Liver (tissue), 9 donors: ENCODE results near the gene CBFA2T2. TPM values are rescaled to one million over a fixed set of nuclear protein-coding genes. Genes with fewer than 3 reads are reported as not detected.

Experiments
- DNase-seq: peaks from one replicate; pipeline ENCODE4 v3.0.0-alpha.2; 2017; ENCODE audit warnings: low spot score
- H3K27ac ChIP-seq, 2 donors: one replicate each; pipeline ENCODE4 v1.7.0; 2013; ENCODE audit warnings: inconsistent platforms in 2 of 2, low read length in 2 of 2, control low read depth in 1 of 2, low read depth in 1 of 2, mild to moderate bottlenecking in 1 of 2
- H3K27me3 ChIP-seq, 4 donors: one replicate each; pipeline versions ENCODE4 v1.6.1 to v1.7.0; 2013; ENCODE audit warnings: low read length in 3 of 4, inconsistent platforms in 1 of 4, mild to moderate bottlenecking in 1 of 4, moderate library complexity in 1 of 4; ENCODE audit not compliant: control insufficient read depth in 4 of 4, insufficient read depth in 4 of 4
- H3K36me3 ChIP-seq, 4 donors: one replicate each; pipeline versions ENCODE4 v1.6.1 to v1.7.0; 2013; ENCODE audit warnings: low read length in 3 of 4, mild to moderate bottlenecking in 3 of 4, low read depth in 1 of 4, moderate library complexity in 1 of 4; ENCODE audit not compliant: control insufficient read depth in 4 of 4, insufficient read depth in 3 of 4
- H3K4me1 ChIP-seq, 4 donors: one replicate each; pipeline versions ENCODE4 v1.6.1 to v1.7.0; 2013; ENCODE audit warnings: low read length in 3 of 4, mild to moderate bottlenecking in 3 of 4, moderate library complexity in 1 of 4; ENCODE audit not compliant: control insufficient read depth in 4 of 4, insufficient read depth in 4 of 4
- H3K4me3 ChIP-seq, 3 donors: one replicate each; pipeline versions ENCODE4 v1.6.1 to v1.7.0; 2013; ENCODE audit warnings: low read length in 3 of 3, control low read depth in 1 of 3, low read depth in 1 of 3, mild to moderate bottlenecking in 1 of 3
- H3K9ac ChIP-seq, 2 donors: one replicate each; pipeline ENCODE4 v1.7.0; 2013; ENCODE audit warnings: low read length in 2 of 2, mild to moderate bottlenecking in 2 of 2, moderate library complexity in 2 of 2, control low read depth in 1 of 2, low read depth in 1 of 2
- H3K9me3 ChIP-seq, 4 donors: one replicate each; pipeline versions ENCODE4 v1.6.1 to v1.7.0; 2013; ENCODE audit warnings: low read length in 3 of 4; ENCODE audit not compliant: control insufficient read depth in 4 of 4
- EGR1 ChIP-seq, 2 donors: IDR thresholded peaks; 2 replicates each; pipeline ENCODE4 v1.6.1; 2016 to 2018; ENCODE audit warnings: antibody characterized with exemption in 2 of 2, low read depth in 2 of 2
- FOXA1 ChIP-seq: IDR thresholded peaks from 2 replicates; pipeline ENCODE4 v1.6.1; 2016; ENCODE audit warnings: antibody characterized with exemption
- FOXA2 ChIP-seq: IDR thresholded peaks from 2 replicates; pipeline ENCODE4 v1.6.1; 2016; ENCODE audit warnings: antibody characterized with exemption
- GABPA ChIP-seq, 2 donors: IDR thresholded peaks in 1 of 2; conservative IDR thresholded peaks in 1 of 2; 2 replicates each; pipeline ENCODE4 v1.6.1; 2016; ENCODE audit warnings: antibody characterized with exemption in 2 of 2, mild to moderate bottlenecking in 1 of 2, moderate library complexity in 1 of 2
- HNF4A ChIP-seq, 2 donors: conservative IDR thresholded peaks; 2 replicates each; pipeline ENCODE4 v1.6.1; 2016; ENCODE audit warnings: antibody characterized with exemption in 2 of 2, mild to moderate bottlenecking in 2 of 2
- HNF4G ChIP-seq: IDR thresholded peaks from 2 replicates; pipeline ENCODE4 v1.6.1; 2016; ENCODE audit warnings: antibody characterized with exemption
- JUND ChIP-seq, 2 donors: IDR thresholded peaks; 2 replicates each; pipeline ENCODE4 v1.6.1; 2016; ENCODE audit warnings: antibody characterized with exemption in 2 of 2
- NR2F2 ChIP-seq: IDR thresholded peaks from 2 replicates; pipeline ENCODE4 v1.6.1; 2016; ENCODE audit warnings: antibody characterized with exemption
- RAD21 ChIP-seq, 2 donors: IDR thresholded peaks; 2 replicates each; pipeline ENCODE4 v1.6.1; 2016; ENCODE audit warnings: antibody characterized with exemption in 2 of 2, mild to moderate bottlenecking in 2 of 2
- RXRA ChIP-seq, 2 donors: IDR thresholded peaks; 2 replicates each; pipeline ENCODE4 v1.6.1; 2017 to 2018; ENCODE audit warnings: antibody characterized with exemption in 2 of 2, mild to moderate bottlenecking in 1 of 2
- SP1 ChIP-seq: IDR thresholded peaks from 2 replicates; pipeline ENCODE4 v1.6.1; 2018; ENCODE audit warnings: antibody characterized with exemption, mild to moderate bottlenecking
- TAF1 ChIP-seq: conservative IDR thresholded peaks from 2 replicates; pipeline ENCODE4 v1.6.1; 2016; ENCODE audit warnings: antibody characterized with exemption, mild to moderate bottlenecking
- YY1 ChIP-seq: IDR thresholded peaks from 2 replicates; pipeline ENCODE4 v1.6.1; 2016; ENCODE audit warnings: antibody characterized with exemption, mild to moderate bottlenecking
- WGBS: extraction: QIAGEN DNeasy Blood & Tissue Kit; methylation state at CpG from one replicate; pipeline ENCODE4 v1.1.7; 2013; 5-methylcytosine and 5-hydroxymethylcytosine counted together
- polyA plus RNA-seq, 2 donors: library from polyadenylated mRNA; stranded (reverse) in 1 of 2; unstranded in 1 of 2; fragments of 200-250 nt in 1 of 2; fragments of >200 nt in 1 of 2; fragmentation: Nextera tagmentation in 1 of 2; extraction: Ambion mirVana in 1 of 2; gene quantifications; one replicate each; pipeline versions ENCODE4 v1.2.1 to v1.2.3, GENCODE V29; 2013 to 2015
- total RNA-seq, 2 donors: library from RNA; depleted of rRNA; stranded (reverse); fragments of >200 nt; gene quantifications; one replicate each; pipeline ENCODE4 v1.2.3, GENCODE V29; 2014
- TF ChIP-seq, protein P1 (sequence below): IDR thresholded peaks from 2 replicates; pipeline ENCODE4 v1.6.1; 2016; ENCODE audit warnings: antibody characterized with exemption
- TF ChIP-seq, protein P2 (sequence below): IDR thresholded peaks from 2 replicates; pipeline ENCODE4 v1.6.1; 2016; ENCODE audit warnings: antibody characterized with exemption, mild to moderate bottlenecking
- TF ChIP-seq, protein P3 (sequence below): IDR thresholded peaks from 2 replicates; pipeline ENCODE4 v1.6.1; 2016; ENCODE audit warnings: antibody characterized with exemption
- TF ChIP-seq, protein P4 (sequence below): fragments of 150-350 bp; IDR thresholded peaks from 2 replicates; pipeline ENCODE4 v1.5.1; 2017; ENCODE audit warnings: improper control_type of control experiment, low read depth, low read length; ENCODE audit not compliant: missing input control
- TF ChIP-seq, protein P5 (sequence below): IDR thresholded peaks from 2 replicates; pipeline ENCODE4 v1.6.1; 2016; ENCODE audit warnings: antibody characterized with exemption
- donor health status: healthy.
- donor health status: healthy.
- donor health status: healthy.
- donor health status: healthy.
- donor health status: healthy.

CBFA2T2 gene
- total and polyA plus RNA-seq, 4 donors = 2.0 to 5.5 (median 5.3) TPM

DNA sequence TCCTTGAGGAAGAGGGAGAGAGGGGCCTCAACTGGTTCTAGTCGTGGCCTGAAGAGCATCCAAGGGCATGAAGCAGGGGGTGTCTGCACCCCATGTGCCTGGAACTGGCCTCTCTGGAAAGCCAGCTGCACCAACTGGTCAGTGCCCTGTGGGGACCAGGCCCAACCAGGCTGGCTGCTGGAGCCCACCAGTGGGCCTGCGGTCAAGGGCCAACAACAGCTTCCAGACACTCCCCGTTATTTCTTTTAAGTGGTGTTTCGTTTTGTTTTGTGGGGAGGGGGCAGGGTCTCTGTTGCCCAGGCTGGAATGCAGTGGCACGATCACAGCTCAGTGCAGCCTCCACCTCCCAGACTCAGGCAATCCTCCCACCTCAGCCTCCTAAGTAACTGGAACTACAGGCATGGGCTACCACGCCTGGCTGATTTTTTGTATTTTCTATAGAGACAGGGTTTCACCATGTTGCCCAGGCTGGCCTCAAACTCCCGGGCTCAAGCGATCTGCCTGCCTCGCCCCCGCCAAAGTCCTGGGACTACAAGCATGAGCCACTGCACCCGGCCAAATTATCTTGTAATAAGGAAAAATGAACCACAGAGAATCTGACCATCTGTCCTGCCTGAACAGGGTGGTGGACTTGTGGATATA lies 160.3 kb downstream of the CBFA2T2 start:
- DNase-seq = no peak
- no peak overlapping the region for H3K4me3 ChIP-seq
- 89% methylated on average over 11 of the region's 11 CpGs for WGBS
- peaks cover 0 to 4% (median 2%) of the 10 kb centered on the region in 4 donors for H3K36me3 ChIP-seq
- no peak overlapping the region for H3K27ac ChIP-seq
- H3K9ac ChIP-seq = no peak overlapping the region
- TF ChIP-seq SP1 (no peak), FOXA2 (no peak), HNF4G (no peak), RXRA (IDR thresholded peaks at IDR 0.05) (no peak), GABPA (IDR thresholded peaks at IDR 0.05 in 1 of 2, conservative IDR thresholded peaks at IDR 0.05 in 1 of 2) (no peak), NR2F2 (no peak), RAD21 (IDR thresholded peaks at IDR 0.05) (no peak), FOXA1 (no peak), EGR1 (IDR thresholded peaks at IDR 0.05; ENCODE audit: low read depth in 2 of 2) (no peak), HNF4A (conservative IDR thresholded peaks at IDR 0.05) (no peak), YY1 (no peak), JUND (IDR thresholded peaks at IDR 0.05) (no peak), TAF1 (no peak)
- TF ChIP-seq, protein P1, sequence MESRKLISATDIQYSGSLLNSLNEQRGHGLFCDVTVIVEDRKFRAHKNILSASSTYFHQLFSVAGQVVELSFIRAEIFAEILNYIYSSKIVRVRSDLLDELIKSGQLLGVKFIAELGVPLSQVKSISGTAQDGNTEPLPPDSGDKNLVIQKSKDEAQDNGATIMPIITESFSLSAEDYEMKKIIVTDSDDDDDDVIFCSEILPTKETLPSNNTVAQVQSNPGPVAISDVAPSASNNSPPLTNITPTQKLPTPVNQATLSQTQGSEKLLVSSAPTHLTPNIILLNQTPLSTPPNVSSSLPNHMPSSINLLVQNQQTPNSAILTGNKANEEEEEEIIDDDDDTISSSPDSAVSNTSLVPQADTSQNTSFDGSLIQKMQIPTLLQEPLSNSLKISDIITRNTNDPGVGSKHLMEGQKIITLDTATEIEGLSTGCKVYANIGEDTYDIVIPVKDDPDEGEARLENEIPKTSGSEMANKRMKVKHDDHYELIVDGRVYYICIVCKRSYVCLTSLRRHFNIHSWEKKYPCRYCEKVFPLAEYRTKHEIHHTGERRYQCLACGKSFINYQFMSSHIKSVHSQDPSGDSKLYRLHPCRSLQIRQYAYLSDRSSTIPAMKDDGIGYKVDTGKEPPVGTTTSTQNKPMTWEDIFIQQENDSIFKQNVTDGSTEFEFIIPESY = no peak
- TF ChIP-seq, protein P2, sequence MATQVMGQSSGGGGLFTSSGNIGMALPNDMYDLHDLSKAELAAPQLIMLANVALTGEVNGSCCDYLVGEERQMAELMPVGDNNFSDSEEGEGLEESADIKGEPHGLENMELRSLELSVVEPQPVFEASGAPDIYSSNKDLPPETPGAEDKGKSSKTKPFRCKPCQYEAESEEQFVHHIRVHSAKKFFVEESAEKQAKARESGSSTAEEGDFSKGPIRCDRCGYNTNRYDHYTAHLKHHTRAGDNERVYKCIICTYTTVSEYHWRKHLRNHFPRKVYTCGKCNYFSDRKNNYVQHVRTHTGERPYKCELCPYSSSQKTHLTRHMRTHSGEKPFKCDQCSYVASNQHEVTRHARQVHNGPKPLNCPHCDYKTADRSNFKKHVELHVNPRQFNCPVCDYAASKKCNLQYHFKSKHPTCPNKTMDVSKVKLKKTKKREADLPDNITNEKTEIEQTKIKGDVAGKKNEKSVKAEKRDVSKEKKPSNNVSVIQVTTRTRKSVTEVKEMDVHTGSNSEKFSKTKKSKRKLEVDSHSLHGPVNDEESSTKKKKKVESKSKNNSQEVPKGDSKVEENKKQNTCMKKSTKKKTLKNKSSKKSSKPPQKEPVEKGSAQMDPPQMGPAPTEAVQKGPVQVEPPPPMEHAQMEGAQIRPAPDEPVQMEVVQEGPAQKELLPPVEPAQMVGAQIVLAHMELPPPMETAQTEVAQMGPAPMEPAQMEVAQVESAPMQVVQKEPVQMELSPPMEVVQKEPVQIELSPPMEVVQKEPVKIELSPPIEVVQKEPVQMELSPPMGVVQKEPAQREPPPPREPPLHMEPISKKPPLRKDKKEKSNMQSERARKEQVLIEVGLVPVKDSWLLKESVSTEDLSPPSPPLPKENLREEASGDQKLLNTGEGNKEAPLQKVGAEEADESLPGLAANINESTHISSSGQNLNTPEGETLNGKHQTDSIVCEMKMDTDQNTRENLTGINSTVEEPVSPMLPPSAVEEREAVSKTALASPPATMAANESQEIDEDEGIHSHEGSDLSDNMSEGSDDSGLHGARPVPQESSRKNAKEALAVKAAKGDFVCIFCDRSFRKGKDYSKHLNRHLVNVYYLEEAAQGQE = no peak
- TF ChIP-seq, protein P3, sequence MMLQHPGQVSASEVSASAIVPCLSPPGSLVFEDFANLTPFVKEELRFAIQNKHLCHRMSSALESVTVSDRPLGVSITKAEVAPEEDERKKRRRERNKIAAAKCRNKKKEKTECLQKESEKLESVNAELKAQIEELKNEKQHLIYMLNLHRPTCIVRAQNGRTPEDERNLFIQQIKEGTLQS = no peak
- TF ChIP-seq, protein P4, sequence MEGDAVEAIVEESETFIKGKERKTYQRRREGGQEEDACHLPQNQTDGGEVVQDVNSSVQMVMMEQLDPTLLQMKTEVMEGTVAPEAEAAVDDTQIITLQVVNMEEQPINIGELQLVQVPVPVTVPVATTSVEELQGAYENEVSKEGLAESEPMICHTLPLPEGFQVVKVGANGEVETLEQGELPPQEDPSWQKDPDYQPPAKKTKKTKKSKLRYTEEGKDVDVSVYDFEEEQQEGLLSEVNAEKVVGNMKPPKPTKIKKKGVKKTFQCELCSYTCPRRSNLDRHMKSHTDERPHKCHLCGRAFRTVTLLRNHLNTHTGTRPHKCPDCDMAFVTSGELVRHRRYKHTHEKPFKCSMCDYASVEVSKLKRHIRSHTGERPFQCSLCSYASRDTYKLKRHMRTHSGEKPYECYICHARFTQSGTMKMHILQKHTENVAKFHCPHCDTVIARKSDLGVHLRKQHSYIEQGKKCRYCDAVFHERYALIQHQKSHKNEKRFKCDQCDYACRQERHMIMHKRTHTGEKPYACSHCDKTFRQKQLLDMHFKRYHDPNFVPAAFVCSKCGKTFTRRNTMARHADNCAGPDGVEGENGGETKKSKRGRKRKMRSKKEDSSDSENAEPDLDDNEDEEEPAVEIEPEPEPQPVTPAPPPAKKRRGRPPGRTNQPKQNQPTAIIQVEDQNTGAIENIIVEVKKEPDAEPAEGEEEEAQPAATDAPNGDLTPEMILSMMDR = no peak
- TF ChIP-seq, protein P5, sequence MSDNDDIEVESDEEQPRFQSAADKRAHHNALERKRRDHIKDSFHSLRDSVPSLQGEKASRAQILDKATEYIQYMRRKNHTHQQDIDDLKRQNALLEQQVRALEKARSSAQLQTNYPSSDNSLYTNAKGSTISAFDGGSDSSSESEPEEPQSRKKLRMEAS = no peak
- H3K9me3 ChIP-seq = no peaks in the 10 kb centered on the region
- no peaks in the 10 kb centered on the region for H3K27me3 ChIP-seq
- H3K4me1 ChIP-seq = peaks cover 0 to 36% (median 28%) of the 10 kb centered on the region in 4 donors
